GM18870 (cell line): ENCODE measurements around the gene ZNF562.

Source experiments
- ATAC-seq: cut with Tn5 transposase; IDR thresholded peaks from one replicate; pipeline ENCODE4 v1.9.1; 2021; ENCODE audit warnings: moderate library complexity; ENCODE audit not compliant: unreplicated experiment

The ZNF562 gene

GRCh38 chr19:9645472-9645871 lies 29.4 kb downstream of the ZNF562 start:
- ATAC-seq, result no peak

GRCh38 chr19:9644472-9644871 lies 30.4 kb downstream of the ZNF562 start:
- no peak for ATAC-seq

- ATAC-seq, result no peak
Measured at GRCh38 chr19:9641810-9642209, 33.1 kb downstream of the ZNF562 start.

GRCh38 chr19:9640956-9641355 lies 33.9 kb downstream of the ZNF562 start:
- no peak for ATAC-seq

GRCh38 chr19:9636018-9636417 lies 38.9 kb downstream of the ZNF562 start:
- ATAC-seq, result no peak

- no peak for ATAC-seq
Measured at GRCh38 chr19:9627856-9628255, 47.0 kb downstream of the ZNF562 start.

GRCh38 chr19:9622531-9622930 lies 52.4 kb downstream of the ZNF562 start:
- no peak for ATAC-seq

GRCh38 chr19:9621156-9622037 lies 53.5 kb downstream of the ZNF562 start, which contains the start of gene ZNF561:
ZNF561 (minus strand) TSS chr19:9621232; CDS start chr19:9619456, 1,776 bp downstream.
- no peak for ATAC-seq

GRCh38 chr19:9620842-9621155 lies 54.1 kb downstream of the ZNF562 start:
- ATAC-seq, result no peak

- ATAC-seq, result no peak
Measured at GRCh38 chr19:9615844-9616243, 59.1 kb downstream of the ZNF562 start.

GRCh38 chr19:9610484-9611113 lies 64.3 kb downstream of the ZNF562 start:
- ATAC-seq, result no peak

- ATAC-seq, result no peak
Measured at GRCh38 chr19:9608912-9609311, 66.0 kb downstream of the ZNF562 start.

- ATAC-seq, result no peak
Measured at GRCh38 chr19:9597027-9597426, 77.9 kb downstream of the ZNF562 start.
